H1 (cell line): Measurements from ENCODE around the gene COX7B2. TPM values are rescaled to one million over a fixed set of nuclear protein-coding genes. Genes with fewer than 3 reads are reported as not detected.

ENCODE experiments used
- CHD7 ChIP-seq: fragments of 300-600 bp; sonication (generic); IDR thresholded peaks from 2 replicates; pipeline ENCODE4 v1.7.1; 2012; ENCODE audit warnings: low read length, moderate library complexity, mild to moderate bottlenecking, inconsistent platforms; ENCODE audit not compliant: insufficient replicate concordance
- CTCF ChIP-seq, 3 experiments: IDR thresholded peaks; 1 replicate in 2 of 3; 2 replicates in 1 of 3; pipeline versions ENCODE4 v1.5.1 to v1.6.1; 2011; ENCODE audit warnings: low read length in 3 of 3, mild to moderate bottlenecking in 3 of 3, inconsistent platforms in 2 of 3, low read depth in 1 of 3, moderate library complexity in 1 of 3; ENCODE audit not compliant: insufficient read depth in 1 of 3; ENCODE audit errors: control extremely low read depth in 1 of 3
- SAP30 ChIP-seq: fragments of 300-600 bp; sonication (generic); IDR thresholded peaks from 2 replicates; pipeline ENCODE4 v1.7.1; 2012; ENCODE audit warnings: low read length, moderate library complexity, mild to moderate bottlenecking, inconsistent platforms; ENCODE audit not compliant: insufficient read depth, insufficient replicate concordance
- polyA plus RNA-seq, 7 experiments: library from polyadenylated mRNA; depleted of rRNA in 3 of 7; stranded (reverse) in 5 of 7; unstranded in 2 of 7; fragments of >200 nt in 5 of 7; fragments of 200-250 nt in 2 of 7; gene quantifications; 1 replicate in 5 of 7; 2 replicates in 1 of 7; 4 replicates in 1 of 7; pipeline versions ENCODE4 v1.2.1 to v1.2.3, GENCODE V29; 2011 to 2013; ENCODE audit warnings: missing spikeins in 2 of 7, mixed read lengths in 2 of 7
- total RNA-seq: library from RNA; stranded (reverse); fragmentation: NEBNext Ultra II Directional; extraction: Animal tissue kit (Norgen Biotek cat#: 25700); gene quantifications from 2 replicates; pipeline ENCODE4 v1.2.1, GENCODE V29; 2021

COX7B2 gene
- total and polyA plus RNA-seq, 2 of the 8 experiments (the other 6 are each of a cell fraction or from before 2014, with no cell fraction given), result not detected

DNA sequence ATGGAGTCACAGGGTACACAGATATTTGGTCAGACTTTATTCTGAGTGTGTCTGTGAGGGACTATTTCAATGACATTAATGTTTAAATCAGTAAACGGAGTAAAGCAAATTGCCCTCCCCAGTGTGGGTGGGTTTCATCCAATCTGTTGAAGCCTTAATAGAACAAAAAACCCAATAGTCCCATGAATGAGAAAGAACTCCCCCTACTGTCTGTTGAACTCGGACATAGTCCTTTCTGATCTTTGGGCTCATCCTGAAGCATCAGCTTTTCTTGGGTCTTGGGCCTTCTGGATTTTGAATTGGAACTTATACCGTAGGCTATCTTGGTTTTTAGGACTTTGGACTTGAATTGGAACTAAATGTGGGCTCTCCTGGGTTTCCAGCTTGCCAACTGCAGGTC, 193.6 kb downstream of the COX7B2 start (continued):
- TF ChIP-seq CHD7 (no peak), SAP30 (no peak), CTCF (IDR thresholded peaks at IDR 0.05; ENCODE audit: control extremely low read depth in 1 of 3, insufficient read depth in 1 of 3, low read depth in 1 of 3, low read length in 3 of 3) (peak in 1 of 3 experiments; percentile 23; a peak in 1 of 4 replicates)
